ENCODE results near the gene UBE2D2. TPM values are rescaled to one million over a fixed set of nuclear protein-coding genes. Genes with fewer than 3 reads are reported as not detected.

Gene UBE2D2
- total RNA-seq, 1 donor = 71.8 TPM

GRCh38 chr5:139569270-139569955 lies 8.3 kb downstream of the UBE2D2 start:
- DNase-seq (ENCODE audit: low read depth) = no peak
- H3K4me3 ChIP-seq (ENCODE audit: low read depth, low read length) = no peak overlapping the region
- TF ChIP-seq CTCF (IDR thresholded peaks at IDR 0.05; ENCODE audit: insufficient read depth, low read length) = no peak

- TF ChIP-seq CTCF (IDR thresholded peaks at IDR 0.05; ENCODE audit: insufficient read depth, low read length) = no peak
- DNase-seq (ENCODE audit: low read depth) = no peak
- no peak overlapping the region for H3K4me3 ChIP-seq (ENCODE audit: low read depth, low read length)
Measured at GRCh38 chr5:139571543-139571942, 10.4 kb downstream of the UBE2D2 start.

GRCh38 chr5:139571966-139572365 lies 10.8 kb downstream of the UBE2D2 start:
- H3K4me3 ChIP-seq (ENCODE audit: low read depth, low read length) = no peak overlapping the region
- no peak for TF ChIP-seq CTCF (IDR thresholded peaks at IDR 0.05; ENCODE audit: insufficient read depth, low read length)
- DNase-seq (ENCODE audit: low read depth) = peak; percentile 63

- peak; percentile 77 for TF ChIP-seq CTCF (IDR thresholded peaks at IDR 0.05; ENCODE audit: insufficient read depth, low read length)
- peak; percentile 58 for DNase-seq (ENCODE audit: low read depth)
Measured at GRCh38 chr5:139574641-139575312, 13.6 kb downstream of the UBE2D2 start.

GRCh38 chr5:139575313-139575646 lies 14.1 kb downstream of the UBE2D2 start:
- no peak for DNase-seq (ENCODE audit: low read depth)
- TF ChIP-seq CTCF (IDR thresholded peaks at IDR 0.05; ENCODE audit: insufficient read depth, low read length) = no peak
- no peak overlapping the region for H3K4me3 ChIP-seq (ENCODE audit: low read depth, low read length)

More at GRCh38 chr5:139574641-139575312, 13.6 kb downstream of the UBE2D2 start:
- no peak overlapping the region for H3K4me3 ChIP-seq (ENCODE audit: low read depth, low read length)

- TF ChIP-seq CTCF (IDR thresholded peaks at IDR 0.05; ENCODE audit: insufficient read depth, low read length) = no peak
- no peak for DNase-seq (ENCODE audit: low read depth)
Measured at GRCh38 chr5:139575751-139576150, 14.6 kb downstream of the UBE2D2 start.

More at GRCh38 chr5:139575751-139576150, 14.6 kb downstream of the UBE2D2 start:
- H3K4me3 ChIP-seq (ENCODE audit: low read depth, low read length) = no peak overlapping the region

Data from fibroblast of the aortic adventitia (primary cell).